ENCODE measurements around the gene SYTL2.
"Not testable (repeated sequence)": the region's sequence is repeated elsewhere in the genome, so short reads cannot be mapped to it uniquely, and the experiment has no call there.

Gene SYTL2

GRCh38 chr11:85810871-85811611 is at the start of gene SYTL2:
Gene SYTL2 (minus strand): TSS chr11:85811141. CDS start chr11:85757725, 53,416 bp downstream.
- no peak for TF ChIP-seq CTCF (IDR thresholded peaks at IDR 0.05; ENCODE audit: control extremely low read depth, extremely low read depth, low read depth, missing control alignments)
- CTCF ChIA-PET, result no interaction called here
- POLR2A ChIA-PET, result no interaction called here
- peak; percentile 73 for DNase-seq (ENCODE audit: extremely low spot score)

- POLR2A ChIA-PET; CTCF ChIA-PET; DNase-seq (ENCODE audit: extremely low spot score): not testable (repeated sequence)
Observed at GRCh38 chr11:85859541-85859940, 48.6 kb upstream of the SYTL2 start.

GRCh38 chr11:85857098-85857497 is 46.2 kb upstream of the SYTL2 start:
- ChIA-PET CTCF (interaction anchor here (1.2 to 1.3 kb wide), 2 partner anchors 17 to 435 kb away, joined by 3 read pairs; no protein-coding TSS in a partner anchor), POLR2A (no interaction called here)
- no peak for TF ChIP-seq CTCF (IDR thresholded peaks at IDR 0.05; ENCODE audit: control extremely low read depth, extremely low read depth, low read depth, missing control alignments)
- DNase-seq (ENCODE audit: extremely low spot score), result no peak

GRCh38 chr11:85855341-85855656 is 44.4 kb upstream of the SYTL2 start, which contains the start of gene CCDC83:
Gene CCDC83 (plus strand): TSS chr11:85855383. CDS start chr11:85865124, 9,741 bp downstream.
- POLR2A ChIA-PET, result no interaction called here
- CTCF ChIA-PET, result interaction anchor here (0.6 to 2.8 kb wide), 53 partner anchors 8 to 1063 kb away, joined by 3 to 29 read pairs (median 4); partner anchors contain the start of gene TMEM126A
- no peak for TF ChIP-seq CTCF (IDR thresholded peaks at IDR 0.05; ENCODE audit: control extremely low read depth, extremely low read depth, low read depth, missing control alignments)
- DNase-seq (ENCODE audit: extremely low spot score), result no peak

GRCh38 chr11:85854557-85855340 is 43.8 kb upstream of the SYTL2 start:
- CTCF ChIA-PET, result interaction anchor here (0.6 to 2.8 kb wide), 55 partner anchors 9 to 1064 kb away, joined by 3 to 29 read pairs (median 4); partner anchors contain the start of gene TMEM126A
- DNase-seq (ENCODE audit: extremely low spot score), result peak; percentile 94
- POLR2A ChIA-PET, result no interaction called here
- TF ChIP-seq CTCF (IDR thresholded peaks at IDR 0.05; ENCODE audit: control extremely low read depth, extremely low read depth, low read depth, missing control alignments), result peak; percentile 83

GRCh38 chr11:85854212-85854556 is 43.2 kb upstream of the SYTL2 start:
- ChIA-PET CTCF (interaction anchor here (0.9 to 2.8 kb wide), 40 partner anchors 8 to 1040 kb away, joined by 3 to 29 read pairs (median 4); no protein-coding TSS in a partner anchor), POLR2A (no interaction called here)
- no peak for DNase-seq (ENCODE audit: extremely low spot score)
- no peak for TF ChIP-seq CTCF (IDR thresholded peaks at IDR 0.05; ENCODE audit: control extremely low read depth, extremely low read depth, low read depth, missing control alignments)

- POLR2A ChIA-PET; DNase-seq (ENCODE audit: extremely low spot score): not testable (repeated sequence)
- CTCF ChIA-PET, result interaction anchor here (2.6 kb wide), 2 partner anchors 10 to 438 kb away, joined by 13 to 22 read pairs; no protein-coding TSS in a partner anchor
Observed at GRCh38 chr11:85853541-85853940, 42.6 kb upstream of the SYTL2 start.

- CTCF ChIA-PET; DNase-seq (ENCODE audit: extremely low spot score): not testable (repeated sequence)
- POLR2A ChIA-PET, result interaction anchor here (0.6 kb wide), 1 partner anchor 440 kb away, joined by 4 read pairs; no protein-coding TSS in a partner anchor
Observed at GRCh38 chr11:85852754-85853153, 41.8 kb upstream of the SYTL2 start.

All from GM10248 (cell line).